OCI-LY7 (cell line): ENCODE results near the gene DZANK1. TPM values are rescaled to one million over a fixed set of nuclear protein-coding genes. Genes with fewer than 3 reads are reported as not detected.

Experiments used
- BruUV-seq: library from RNA; stranded (reverse); fragments of 400-500 nt; replicated peaks from 2 replicates; lab custom pipeline; 2021; lab: Mats Ljungman, UMichigan
- CTCF ChIA-PET: fragments of 300-600 bp; sonication (Branson Sonifier 250); formaldehyde crosslinking; loops from one replicate; lab custom pipeline; 2022; ENCODE audit warnings: antibody characterized with exemption; ENCODE audit not compliant: unreplicated experiment; lab: Charles Lee
- POLR2A ChIA-PET: fragments of 300-600 bp; sonication (Branson Sonifier 250); formaldehyde crosslinking; loops from one replicate; lab custom pipeline; 2022; ENCODE audit warnings: antibody characterized with exemption; lab: Charles Lee
- DNase-seq: peaks from one replicate; pipeline ENCODE4 v3.0.0-alpha.2; 2015; ENCODE audit warnings: low spot score
- H2AFZ ChIP-seq: fragments of 200-600 bp; sonication (generic), shearing (Covaris generic); 2 replicates; pipeline ENCODE4 v1.6.1; 2014; ENCODE audit warnings: mild to moderate bottlenecking, antibody characterized with exemption, low read length, moderate library complexity
- H3K27ac ChIP-seq: fragments of 200-600 bp; sonication (generic); 2 replicates; pipeline ENCODE4 v1.5.1; 2014; ENCODE audit warnings: mixed run types, low read depth, mild to moderate bottlenecking, moderate library complexity, low read length, inconsistent platforms; ENCODE audit not compliant: poor library complexity, severe bottlenecking
- H3K36me3 ChIP-seq: fragments of 200-600 bp; sonication (generic); 2 replicates; pipeline ENCODE4 v1.6.1; 2014; ENCODE audit warnings: mild to moderate bottlenecking, antibody characterized with exemption, low read length, moderate library complexity, mixed read lengths; ENCODE audit not compliant: insufficient read depth
- H3K4me1 ChIP-seq: fragments of 200-600 bp; sonication (generic); 2 replicates; pipeline ENCODE4 v1.5.1; 2014; ENCODE audit warnings: mild to moderate bottlenecking, low read length; ENCODE audit not compliant: insufficient read depth, poor library complexity, severe bottlenecking
- H3K4me2 ChIP-seq: fragments of 200-600 bp; sonication (generic); 2 replicates; pipeline ENCODE4 v1.6.1; 2014; ENCODE audit warnings: mild to moderate bottlenecking, low read length
- H3K4me3 ChIP-seq: fragments of 200-600 bp; sonication (generic); 2 replicates; pipeline ENCODE4 v1.5.1; 2014; ENCODE audit warnings: mild to moderate bottlenecking, low read depth, low read length; ENCODE audit not compliant: poor library complexity, severe bottlenecking
- H3K79me2 ChIP-seq: fragments of 200-600 bp; sonication (generic); 2 replicates; pipeline ENCODE4 v1.6.1; 2016; ENCODE audit warnings: low read depth, mild to moderate bottlenecking, low read length, moderate library complexity, mixed read lengths; ENCODE audit not compliant: insufficient read depth
- H3K9me2 ChIP-seq: fragments of 200-600 bp; sonication (generic); 2 replicates; pipeline ENCODE4 v1.6.1; 2016; ENCODE audit warnings: mild to moderate bottlenecking, low read length, mixed read lengths; ENCODE audit not compliant: insufficient read depth
- H3K9me3 ChIP-seq: fragments of 200-600 bp; sonication (generic); 2 replicates; pipeline ENCODE4 v1.6.1; 2014; ENCODE audit warnings: mild to moderate bottlenecking, mixed run types, low read length, mixed read lengths
- H4K20me1 ChIP-seq: fragments of 200-600 bp; sonication (generic); 2 replicates; pipeline ENCODE4 v1.6.1; 2014; ENCODE audit warnings: mild to moderate bottlenecking, antibody characterized with exemption, low read length, moderate library complexity, mixed read lengths; ENCODE audit not compliant: insufficient read depth
- EZH2phosphoT487 ChIP-seq: fragments of 200-600 bp; sonication (generic); IDR thresholded peaks from 2 replicates; pipeline ENCODE4 v1.6.1; 2018; ENCODE audit warnings: low read depth, borderline replicate concordance, mild to moderate bottlenecking, mixed run types, antibody characterized with exemption, low read length, moderate library complexity, mixed read lengths
- intact Hi-C: fragments of 100-400 bp; cut with micrococcal nuclease; formaldehyde crosslinking; loops from one replicate; pipeline ENCODE4 v1.10.0; 2022; ENCODE audit not compliant: unreplicated experiment
- total RNA-seq, 2 experiments: library from RNA; depleted of rRNA in 1 of 2; stranded (reverse); fragments of >200 nt in 1 of 2; shearing (Covaris generic) in 1 of 2; gene quantifications; 2 replicates each; pipeline ENCODE4 v1.2.3, GENCODE V29; 2014 to 2022
- TF ChIP-seq, protein P1 (sequence below): fragments of 200-600 bp; sonication (generic); conservative IDR thresholded peaks from 2 replicates; pipeline ENCODE4 v1.5.1; 2014; ENCODE audit warnings: mild to moderate bottlenecking, antibody characterized with exemption, low read length, moderate library complexity, mixed read lengths

Gene DZANK1
- total RNA-seq, 2 experiments from 2014 or later, result 7.9 to 18.0 TPM

DNA sequence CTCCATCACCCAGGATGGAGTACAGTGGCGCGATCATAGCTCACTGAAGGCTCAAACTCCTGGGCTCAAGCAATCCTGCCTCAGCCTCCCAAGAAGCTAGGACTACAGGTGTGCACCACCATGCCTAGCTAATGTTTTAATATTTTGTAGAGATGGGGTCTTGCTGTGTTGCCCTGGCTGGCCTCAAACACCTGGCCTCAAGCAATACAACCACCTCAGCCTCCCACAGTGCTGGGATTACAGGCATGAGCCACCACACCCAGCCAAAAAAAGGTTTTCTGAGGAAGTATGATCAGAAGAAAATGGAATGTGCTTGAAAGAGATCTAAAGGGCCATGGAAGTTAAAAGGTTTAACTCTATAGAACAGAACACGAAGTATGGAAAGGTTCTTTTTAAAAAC lies 21.5 kb upstream of the DZANK1 start:
- Histone ChIP-seq H3K9me3 (no peaks in the 10 kb centered on the region), H2AFZ (no peak overlapping the region), H3K4me2 (no peak overlapping the region), H3K9me2 (no peaks in the 10 kb centered on the region), H3K4me3 (no peak overlapping the region), H3K27ac (no peak overlapping the region), H3K36me3 (peaks cover 74% of the 10 kb centered on the region), H3K4me1 (no peaks in the 10 kb centered on the region), H4K20me1 (no peaks in the 10 kb centered on the region), H3K79me2 (no peaks in the 10 kb centered on the region)
- BruUV-seq, result no TSS peak
- intact Hi-C loops, result no loop called here
- ChIA-PET POLR2A (interaction anchor here (1.0 to 1.8 kb wide), 3 partner anchors 9 to 19 kb away, joined by 3 to 5 read pairs (median 4); no protein-coding TSS in a partner anchor), CTCF (no interaction called here)
- TF ChIP-seq EZH2phosphoT487, result no peak
- TF ChIP-seq, protein P1, sequence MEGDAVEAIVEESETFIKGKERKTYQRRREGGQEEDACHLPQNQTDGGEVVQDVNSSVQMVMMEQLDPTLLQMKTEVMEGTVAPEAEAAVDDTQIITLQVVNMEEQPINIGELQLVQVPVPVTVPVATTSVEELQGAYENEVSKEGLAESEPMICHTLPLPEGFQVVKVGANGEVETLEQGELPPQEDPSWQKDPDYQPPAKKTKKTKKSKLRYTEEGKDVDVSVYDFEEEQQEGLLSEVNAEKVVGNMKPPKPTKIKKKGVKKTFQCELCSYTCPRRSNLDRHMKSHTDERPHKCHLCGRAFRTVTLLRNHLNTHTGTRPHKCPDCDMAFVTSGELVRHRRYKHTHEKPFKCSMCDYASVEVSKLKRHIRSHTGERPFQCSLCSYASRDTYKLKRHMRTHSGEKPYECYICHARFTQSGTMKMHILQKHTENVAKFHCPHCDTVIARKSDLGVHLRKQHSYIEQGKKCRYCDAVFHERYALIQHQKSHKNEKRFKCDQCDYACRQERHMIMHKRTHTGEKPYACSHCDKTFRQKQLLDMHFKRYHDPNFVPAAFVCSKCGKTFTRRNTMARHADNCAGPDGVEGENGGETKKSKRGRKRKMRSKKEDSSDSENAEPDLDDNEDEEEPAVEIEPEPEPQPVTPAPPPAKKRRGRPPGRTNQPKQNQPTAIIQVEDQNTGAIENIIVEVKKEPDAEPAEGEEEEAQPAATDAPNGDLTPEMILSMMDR, result no peak
- no peak for DNase-seq

DNA sequence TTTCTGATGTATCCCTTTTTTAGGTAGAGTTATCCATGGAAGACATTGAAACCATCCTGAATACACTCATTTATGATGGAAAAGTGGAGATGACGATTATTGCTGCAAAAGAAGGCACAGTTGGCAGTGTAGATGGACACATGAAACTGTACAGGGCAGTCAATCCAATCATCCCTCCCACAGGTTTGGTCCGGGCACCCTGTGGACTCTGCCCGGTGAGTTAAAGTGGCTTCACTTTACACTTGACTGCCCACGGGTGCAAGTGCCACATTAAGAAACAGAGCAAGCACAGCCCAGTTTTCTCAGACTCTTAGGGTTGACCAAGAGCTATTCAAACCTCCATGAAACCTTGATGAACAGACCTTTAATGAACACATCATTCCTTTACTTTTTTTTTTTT lies 14.8 kb upstream of the DZANK1 start:
- no peak overlapping the region for H3K27ac ChIP-seq
- TF ChIP-seq, protein P1, result no peak
- no peak for TF ChIP-seq EZH2phosphoT487
- H3K4me2 ChIP-seq, result no peak overlapping the region
- no peaks in the 10 kb centered on the region for H3K9me2 ChIP-seq
- H3K4me1 ChIP-seq, result no peaks in the 10 kb centered on the region
- no peaks in the 10 kb centered on the region for H3K9me3 ChIP-seq
- ChIA-PET POLR2A (interaction anchor here (0.6 to 0.9 kb wide), 2 partner anchors 17 to 87 kb away, joined by 3 to 6 read pairs; no protein-coding TSS in a partner anchor), CTCF (no interaction called here)
- no peak overlapping the region for H2AFZ ChIP-seq
- intact Hi-C loops, result no loop called here
- peaks cover 81% of the 10 kb centered on the region for H3K36me3 ChIP-seq
- H3K79me2 ChIP-seq, result no peaks in the 10 kb centered on the region
- DNase-seq, result no peak
- no TSS peak for BruUV-seq
- no peaks in the 10 kb centered on the region for H4K20me1 ChIP-seq
- no peak overlapping the region for H3K4me3 ChIP-seq

DNA sequence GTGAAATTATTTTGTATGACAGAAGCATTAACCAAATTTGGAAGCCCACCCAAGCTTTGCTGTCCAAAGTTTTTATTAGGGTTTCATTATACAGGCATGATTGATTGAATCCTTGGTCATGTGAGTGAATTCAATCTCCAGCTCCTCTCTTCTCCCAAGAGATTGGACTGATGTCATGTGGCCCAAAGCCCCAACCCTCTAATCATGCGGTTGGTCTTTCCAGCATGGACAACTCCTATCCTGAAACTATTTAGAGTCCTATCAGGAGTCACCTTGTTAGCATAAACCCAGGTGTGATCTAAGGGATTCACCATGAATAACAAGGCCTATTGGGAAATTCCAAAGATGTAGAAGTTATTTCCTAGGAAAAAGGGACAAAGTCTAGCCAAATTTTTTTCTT lies 11.0 kb upstream of the DZANK1 start:
- Histone ChIP-seq H4K20me1 (no peaks in the 10 kb centered on the region), H3K9me2 (no peaks in the 10 kb centered on the region), H3K4me1 (no peaks in the 10 kb centered on the region), H3K36me3 (peaks cover 86% of the 10 kb centered on the region), H3K9me3 (no peaks in the 10 kb centered on the region), H2AFZ (no peak overlapping the region), H3K27ac (no peak overlapping the region), H3K4me2 (no peak overlapping the region), H3K79me2 (no peaks in the 10 kb centered on the region), H3K4me3 (no peak overlapping the region)
- no TSS peak for BruUV-seq
- TF ChIP-seq, protein P1, result no peak
- TF ChIP-seq EZH2phosphoT487, result no peak
- CTCF ChIA-PET, result no interaction called here
- POLR2A ChIA-PET, result interaction anchor here (0.7 to 1.0 kb wide), 2 partner anchors 21 to 29 kb away, joined by 3 to 5 read pairs; partner anchors contain the start of gene SEC23B
- intact Hi-C loops, result no loop called here
- no peak for DNase-seq
